ENCODE results near the gene PICK1.
"Not testable (repeated sequence)": the region's sequence is repeated elsewhere in the genome, so short reads cannot be mapped to it uniquely, and the experiment has no call there.

Gene PICK1

DNA sequence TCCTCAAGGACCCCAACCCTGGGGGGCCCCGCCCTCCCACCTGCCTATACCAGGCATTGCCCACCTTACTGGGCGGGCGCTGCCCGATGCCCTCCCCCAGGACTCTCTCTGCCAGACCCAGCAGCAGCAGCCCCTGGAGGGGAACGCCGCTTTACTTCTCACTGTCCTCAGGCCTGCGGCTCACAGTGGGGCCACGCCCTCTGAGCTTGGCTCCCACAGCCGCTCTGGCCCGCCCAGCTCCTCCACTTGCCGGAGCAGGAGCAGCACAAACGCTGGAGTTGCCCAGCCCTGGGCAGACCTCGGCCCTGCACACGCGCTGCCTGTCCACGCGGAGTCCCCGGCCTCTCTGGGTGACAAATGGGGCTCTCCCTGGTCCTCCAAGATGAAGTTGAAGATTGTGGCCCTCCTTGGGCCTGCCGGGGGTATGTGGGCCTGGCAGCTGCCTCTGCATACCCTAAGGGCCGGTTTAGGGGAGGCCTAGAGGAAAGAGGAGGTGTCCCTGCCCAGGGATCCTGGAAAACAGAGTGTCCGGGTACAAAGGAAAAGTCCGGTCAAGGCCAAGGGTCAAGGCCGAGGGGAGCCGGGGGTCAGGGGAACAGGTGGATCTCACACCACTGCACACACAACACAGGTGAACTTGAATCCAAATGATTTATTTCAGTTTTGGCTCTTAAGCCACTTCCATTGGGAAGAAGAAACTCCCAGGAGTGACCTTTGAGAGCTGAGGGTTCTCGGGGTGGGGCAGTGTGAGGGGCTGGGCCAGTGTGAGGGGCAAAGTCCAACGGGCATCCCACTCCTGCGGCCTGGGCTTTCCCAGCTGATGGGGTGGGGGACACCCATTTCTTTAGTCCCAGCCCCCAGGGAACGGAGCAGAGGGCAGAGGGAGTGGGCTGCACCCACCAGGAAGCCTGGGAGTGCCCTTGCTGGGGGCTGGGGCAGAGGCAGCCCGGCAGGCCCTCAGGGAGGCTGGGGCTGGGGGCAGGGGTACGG is 54.0 kb downstream of the PICK1 start:
- Histone ChIP-seq H3K27me3 (no peaks in the 10 kb centered on the region), H3K27ac (no peak overlapping the region), H3K9me3 (replicated peaks in 1 of 11) (no peaks in the 10 kb centered on the region), H4K20me1 (no peaks in the 10 kb centered on the region; a peak in 2 of 22 replicates), H3K9ac (no peak overlapping the region; a peak in 1 of 22 replicates), H3K4me1 (peaks cover 4 to 37% (median 33%) of the 10 kb centered on the region in 10 experiments; a peak in 18 of 20 replicates), H3K36me3 (peaks cover 0 to 30% (median 0%) of the 10 kb centered on the region in 11 experiments; a peak in 5 of 22 replicates), H3K4me2 (no peak overlapping the region), H3K4me3 (no peak overlapping the region)
- no peak for TF ChIP-seq Cebpa-rat (IDR thresholded peaks at IDR 0.05)

GRCh38 chr22:38111925-38112355 is 54.7 kb downstream of the PICK1 start:
- no peaks in the 10 kb centered on the region for H3K9me3 ChIP-seq (replicated peaks in 1 of 11)
- no peak overlapping the region for H3K27ac ChIP-seq
- no peak overlapping the region for H3K9ac ChIP-seq

GRCh38 chr22:38112381-38112780 is 55.2 kb downstream of the PICK1 start:
- Histone ChIP-seq H3K27me3 (no peaks in the 10 kb centered on the region), H3K4me2 (no peak overlapping the region), H4K20me1 (no peaks in the 10 kb centered on the region; a peak in 2 of 22 replicates), H3K9ac (no peak overlapping the region), H3K4me1 (peaks cover 4 to 36% (median 30%) of the 10 kb centered on the region in 10 experiments; a peak in 18 of 20 replicates), H3K9me3 (replicated peaks in 1 of 11) (no peaks in the 10 kb centered on the region), H3K36me3 (peaks cover 0 to 31% (median 0%) of the 10 kb centered on the region in 11 experiments; a peak in 5 of 22 replicates), H3K27ac (no peak overlapping the region), H3K4me3 (no peak overlapping the region)
- TF ChIP-seq Cebpa-rat (IDR thresholded peaks at IDR 0.05), result no peak

More at GRCh38 chr22:38111925-38112355, 54.7 kb downstream of the PICK1 start:
- peaks cover 0 to 31% (median 0%) of the 10 kb centered on the region in 11 experiments; a peak in 5 of 22 replicates for H3K36me3 ChIP-seq
- H3K27me3 ChIP-seq, result no peaks in the 10 kb centered on the region
- TF ChIP-seq Cebpa-rat (IDR thresholded peaks at IDR 0.05), result no peak
- H3K4me1 ChIP-seq, result peaks cover 4 to 37% (median 32%) of the 10 kb centered on the region in 10 experiments; a peak in 18 of 20 replicates
- no peaks in the 10 kb centered on the region; a peak in 2 of 22 replicates for H4K20me1 ChIP-seq
- H3K4me2 ChIP-seq, result no peak overlapping the region
- no peak overlapping the region for H3K4me3 ChIP-seq

- TF ChIP-seq Cebpa-rat (IDR thresholded peaks at IDR 0.05), result no peak
- Histone ChIP-seq H3K4me1 (peaks cover 4 to 25% (median 20%) of the 10 kb centered on the region in 10 experiments; a peak in 18 of 20 replicates), H3K9ac (no peak overlapping the region), H3K27ac (no peak overlapping the region), H3K27me3 (no peaks in the 10 kb centered on the region), H3K4me3 (no peak overlapping the region), H3K4me2 (peak overlapping the region; percentile 21 to 74 (median 54); a peak in 21 of 22 replicates), H4K20me1 (no peaks in the 10 kb centered on the region; a peak in 1 of 22 replicates), H3K36me3 (peaks cover 0 to 31% (median 0%) of the 10 kb centered on the region in 11 experiments; a peak in 5 of 22 replicates), H3K9me3 (replicated peaks in 1 of 11) (no peaks in the 10 kb centered on the region)
Observed at GRCh38 chr22:38114484-38115398, 57.5 kb downstream of the PICK1 start.

DNA sequence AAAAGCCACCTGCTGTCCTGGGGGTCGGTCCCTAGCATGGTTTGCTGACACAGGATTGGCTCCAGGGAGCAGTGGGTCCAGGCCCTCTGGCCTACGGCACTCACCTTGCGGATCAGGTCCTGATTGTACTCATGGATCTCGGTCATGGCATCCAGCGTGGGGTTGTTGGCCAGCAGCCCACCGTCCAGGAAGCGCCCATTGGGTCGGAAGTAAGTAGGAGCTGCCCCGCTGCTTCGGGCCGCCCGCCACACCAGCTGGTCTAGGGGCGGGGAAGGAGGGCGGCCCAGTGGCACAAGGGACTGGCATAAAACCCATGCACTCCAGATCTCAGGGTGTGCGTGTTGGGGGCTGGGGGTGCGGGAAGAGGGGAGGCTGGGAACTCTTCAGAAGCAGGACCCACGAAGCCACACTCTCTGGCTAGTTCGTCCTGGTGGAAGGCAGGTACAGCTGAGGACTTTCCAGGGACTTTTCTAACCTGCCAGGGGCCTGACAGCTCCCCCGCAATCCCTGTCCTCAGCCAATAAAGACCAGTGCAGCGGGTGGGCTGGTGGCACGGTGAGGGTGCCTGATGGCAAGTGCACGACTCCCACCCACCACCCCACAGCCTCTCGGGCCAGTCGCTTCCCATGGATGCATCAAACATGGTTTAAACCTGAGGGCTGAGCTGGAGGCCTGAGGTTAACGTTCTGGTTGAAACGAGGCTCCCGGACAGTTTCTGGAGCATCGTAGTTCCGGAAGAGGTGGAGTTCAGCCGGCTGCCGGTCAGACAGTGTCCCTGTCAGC is 58.4 kb downstream of the PICK1 start:
- H3K4me2 ChIP-seq, result peak overlapping the region in 3 of 11 experiments; percentile 37 to 58 (median 52); a peak in 2 of 22 replicates
- no peak overlapping the region for H3K4me3 ChIP-seq
- no peak overlapping the region for H3K27ac ChIP-seq
- peaks cover 4 to 34% (median 27%) of the 10 kb centered on the region in 10 experiments; a peak in 19 of 20 replicates for H3K4me1 ChIP-seq
- H3K9me3 ChIP-seq (replicated peaks in 1 of 11), result no peaks in the 10 kb centered on the region
- no peak for TF ChIP-seq Cebpa-rat (IDR thresholded peaks at IDR 0.05)
- peaks cover 0 to 4% (median 0%) of the 10 kb centered on the region in 11 experiments; a peak in 2 of 22 replicates for H4K20me1 ChIP-seq
- H3K36me3 ChIP-seq, result peaks cover 0 to 31% (median 0%) of the 10 kb centered on the region in 11 experiments; a peak in 5 of 22 replicates
- H3K9ac ChIP-seq, result no peak overlapping the region
- H3K27me3 ChIP-seq, result no peaks in the 10 kb centered on the region

GRCh38 chr22:38117556-38117955 is 60.4 kb downstream of the PICK1 start:
- not testable (repeated sequence) for H3K4me3 ChIP-seq
- peaks cover 0 to 18% (median 0%) of the 10 kb centered on the region in 11 experiments; a peak in 4 of 22 replicates for H3K36me3 ChIP-seq

GRCh38 chr22:38118182-38118581 is 61.0 kb downstream of the PICK1 start:
- TF ChIP-seq Cebpa-rat (IDR thresholded peaks at IDR 0.05), result no peak
- H3K9me3 ChIP-seq (replicated peaks in 1 of 11), result no peaks in the 10 kb centered on the region
- peaks cover 0 to 9% (median 0%) of the 10 kb centered on the region in 11 experiments; a peak in 2 of 22 replicates for H4K20me1 ChIP-seq
- H3K36me3 ChIP-seq, result peaks cover 0 to 17% (median 0%) of the 10 kb centered on the region in 11 experiments; a peak in 4 of 22 replicates
- H3K4me3 ChIP-seq, result no peak overlapping the region
- peaks cover 12 to 58% (median 52%) of the 10 kb centered on the region in 10 experiments; a peak in 19 of 20 replicates for H3K4me1 ChIP-seq
- H3K27ac ChIP-seq, result no peak overlapping the region
- H3K27me3 ChIP-seq, result 0 out of 22 replicates have a peak, but pooled peaks cover 0 to 4% (median 0%) of the 10 kb centered on the region in 11 experiments
- no peak overlapping the region for H3K9ac ChIP-seq
- no peak overlapping the region for H3K4me2 ChIP-seq

More at GRCh38 chr22:38117556-38117955, 60.4 kb downstream of the PICK1 start:
- peaks cover 12 to 53% (median 46%) of the 10 kb centered on the region in 10 experiments; a peak in 19 of 20 replicates for H3K4me1 ChIP-seq
- H3K27ac ChIP-seq; H3K9me3 ChIP-seq (replicated peaks in 1 of 11); H4K20me1 ChIP-seq; H3K9ac ChIP-seq; H3K27me3 ChIP-seq; H3K4me2 ChIP-seq: not testable (repeated sequence)

DNA sequence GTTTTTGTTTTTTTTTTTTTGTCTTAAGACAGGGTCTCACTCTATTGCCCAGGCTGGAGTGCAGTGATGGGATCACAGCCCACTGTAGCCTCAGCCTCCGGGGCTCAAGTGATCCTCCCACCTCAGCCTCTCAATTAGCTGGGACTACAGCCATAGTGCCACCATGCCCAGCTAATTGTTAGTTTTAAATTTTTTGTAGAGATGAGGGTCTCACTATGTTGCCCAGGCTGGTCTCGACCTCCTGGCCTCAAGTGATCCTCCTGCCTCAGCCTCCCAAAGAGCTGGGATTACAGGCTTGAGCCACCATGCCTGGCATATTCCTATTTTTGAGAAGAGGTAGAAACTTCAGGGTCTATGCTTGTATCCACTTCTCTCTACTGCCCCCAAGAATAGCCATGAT is 61.5 kb downstream of the PICK1 start:
- Histone ChIP-seq H3K4me1 (peaks cover 12 to 58% (median 54%) of the 10 kb centered on the region in 10 experiments; a peak in 19 of 20 replicates), H4K20me1 (peaks cover 0 to 13% (median 0%) of the 10 kb centered on the region in 11 experiments; a peak in 2 of 22 replicates), H3K36me3 (peaks cover 0 to 16% (median 0%) of the 10 kb centered on the region in 11 experiments; a peak in 4 of 22 replicates)
- H3K4me3 ChIP-seq; H3K27me3 ChIP-seq; H3K4me2 ChIP-seq; H3K9me3 ChIP-seq (replicated peaks in 1 of 11); H3K9ac ChIP-seq; H3K27ac ChIP-seq: not testable (repeated sequence)
